GM23338 (cell line): ENCODE measurements around the gene DELE1. TPM values are rescaled to one million over a fixed set of nuclear protein-coding genes. Genes with fewer than 3 reads are reported as not detected.

Experiments
- ATAC-seq: fragments of 200-7000 bp; cut with Tn5 transposase; 3 replicates; pipeline ENCODE4 v1.9.1; 2020
- DNase-seq: peaks from one replicate; pipeline ENCODE4 v3.0.0-alpha.2; 2015; ENCODE audit warnings: low spot score
- H2AFZ ChIP-seq: fragments of 200-600 bp; sonication (generic); 2 replicates; pipeline ENCODE4 v1.8.0; 2016; ENCODE audit warnings: antibody characterized with exemption, mild to moderate bottlenecking, moderate library complexity
- H3F3A ChIP-seq: fragments of 200-600 bp; sonication (generic); replicated peaks from 2 replicates; pipeline ENCODE4 v1.8.0; 2017; ENCODE audit warnings: antibody characterized with exemption, mixed run types, low read depth
- H3K27ac ChIP-seq: fragments of 200-600 bp; sonication (generic); 2 replicates; pipeline ENCODE4 v1.6.1; 2016; ENCODE audit warnings: low read depth
- H3K27me3 ChIP-seq: fragments of 200-600 bp; sonication (generic); 2 replicates; pipeline ENCODE4 v1.8.0; 2016; ENCODE audit warnings: mild to moderate bottlenecking, mixed run types, moderate library complexity; ENCODE audit not compliant: insufficient read depth
- H3K36me3 ChIP-seq: fragments of 200-600 bp; sonication (generic); 2 replicates; pipeline ENCODE4 v1.8.0; 2016; ENCODE audit warnings: mild to moderate bottlenecking; ENCODE audit not compliant: insufficient read depth
- H3K4me1 ChIP-seq: fragments of 200-600 bp; sonication (generic); 2 replicates; pipeline ENCODE4 v1.8.0; 2016; ENCODE audit warnings: mild to moderate bottlenecking, moderate library complexity; ENCODE audit not compliant: insufficient read depth
- H3K4me2 ChIP-seq: fragments of 200-600 bp; sonication (generic); 2 replicates; pipeline ENCODE4 v1.7.1; 2017; ENCODE audit warnings: mixed run types
- H3K4me3 ChIP-seq: fragments of 200-600 bp; sonication (generic); 2 replicates; pipeline ENCODE4 v1.6.1; 2016; ENCODE audit warnings: mixed run types
- H3K79me2 ChIP-seq: fragments of 200-600 bp; sonication (generic); replicated peaks from 2 replicates; pipeline ENCODE4 v1.8.0; 2017; ENCODE audit warnings: mild to moderate bottlenecking; ENCODE audit not compliant: insufficient read depth
- H3K9me2 ChIP-seq: fragments of 200-600 bp; sonication (generic); 2 replicates; pipeline ENCODE4 v1.8.0; 2017; ENCODE audit not compliant: insufficient read depth
- H4K20me1 ChIP-seq: fragments of 200-600 bp; sonication (generic); replicated peaks from 2 replicates; pipeline ENCODE4 v1.8.0; 2017; ENCODE audit warnings: mild to moderate bottlenecking; ENCODE audit not compliant: insufficient read depth
- H3K27ac Mint-ChIP-seq: 2 replicates; pipeline ENCODE4 v1.8.0; 2020; ENCODE audit warnings: inconsistent platforms, mild to moderate bottlenecking, moderate library complexity, mixed read lengths
- H3K27me3 Mint-ChIP-seq: 3 replicates; pipeline ENCODE4 v1.8.0; 2022; ENCODE audit warnings: low read depth, mild to moderate bottlenecking, moderate library complexity, mixed read lengths, inconsistent platforms; ENCODE audit not compliant: insufficient read depth, poor library complexity
- H3K36me3 Mint-ChIP-seq: 3 replicates; pipeline ENCODE4 v1.8.0; 2021; ENCODE audit warnings: low read depth, mild to moderate bottlenecking, inconsistent platforms, moderate library complexity, mixed read lengths
- H3K4me1 Mint-ChIP-seq: 3 replicates; pipeline ENCODE4 v1.8.0; 2020; ENCODE audit warnings: mild to moderate bottlenecking, inconsistent platforms, mixed read lengths
- H3K4me3 Mint-ChIP-seq: 3 replicates; pipeline ENCODE4 v1.8.0; 2021; ENCODE audit warnings: moderate library complexity, mild to moderate bottlenecking, inconsistent platforms, mixed read lengths
- H3K9me3 Mint-ChIP-seq: 3 replicates; pipeline ENCODE4 v1.8.0; 2020; ENCODE audit warnings: moderate library complexity, mild to moderate bottlenecking, inconsistent platforms, mixed read lengths
- CREB1 ChIP-seq: fragments of 250-450 bp; sonication (Bioruptor Pico); IDR thresholded peaks from 2 replicates; pipeline ENCODE4 v1.5.0; 2020; ENCODE audit warnings: low read depth, mild to moderate bottlenecking, moderate library complexity
- EZH2 ChIP-seq: fragments of 200-600 bp; sonication (generic); IDR thresholded peaks from one replicate; pipeline ENCODE4 v1.8.0; 2017; ENCODE audit warnings: antibody characterized with exemption, mild to moderate bottlenecking, low read depth; ENCODE audit not compliant: unreplicated experiment
- EZH2phosphoT487 ChIP-seq: fragments of 200-600 bp; sonication (generic); IDR thresholded peaks from one replicate; pipeline ENCODE4 v1.8.1; 2018; ENCODE audit warnings: antibody characterized with exemption; ENCODE audit not compliant: unreplicated experiment
- JUNB ChIP-seq: IDR thresholded peaks from one replicate; pipeline ENCODE4 v1.6.1; 2016; ENCODE audit warnings: antibody characterized with exemption; ENCODE audit not compliant: unreplicated experiment
- NANOG ChIP-seq: IDR thresholded peaks from 2 replicates; pipeline ENCODE4 v1.6.1; 2016; ENCODE audit warnings: antibody characterized with exemption, borderline replicate concordance
- POLR2AphosphoS5 ChIP-seq: IDR thresholded peaks from 2 replicates; pipeline ENCODE4 v1.6.1; 2016; ENCODE audit warnings: antibody characterized with exemption, low read depth
- STAT1 ChIP-seq: IDR thresholded peaks from one replicate; pipeline ENCODE4 v1.6.1; 2016; ENCODE audit warnings: antibody characterized with exemption; ENCODE audit not compliant: unreplicated experiment
- ZNF114 ChIP-seq: fragments of 250-450 bp; sonication (Bioruptor Pico); IDR thresholded peaks from 2 replicates; pipeline ENCODE4 v1.5.0; 2020; ENCODE audit warnings: mild to moderate bottlenecking, moderate library complexity
- polyA plus RNA-seq: library from polyadenylated mRNA; unstranded; fragments of >200 nt; fragmentation: Nextera tagmentation; extraction: Ambion mirVana; gene quantifications from 2 replicates; pipeline ENCODE4 v1.2.1, GENCODE V29; 2016
- total RNA-seq: library from RNA; depleted of rRNA; stranded (reverse); fragments of >200 nt; shearing (Covaris generic); gene quantifications from 2 replicates; pipeline ENCODE4 v1.2.3, GENCODE V29; 2014
- TF ChIP-seq, protein P1 (sequence below): fragments of 250-450 bp; sonication (Bioruptor Pico); IDR thresholded peaks from 2 replicates; pipeline ENCODE4 v1.5.0; 2020; ENCODE audit warnings: mild to moderate bottlenecking, moderate library complexity
- TF ChIP-seq, protein P2 (sequence below): IDR thresholded peaks from one replicate; pipeline ENCODE4 v1.6.1; 2018; ENCODE audit warnings: antibody characterized with exemption; ENCODE audit not compliant: unreplicated experiment

Gene DELE1
- total and polyA plus RNA-seq, 2 experiments from 2014 or later = 26.9 to 62.2 TPM

DNA sequence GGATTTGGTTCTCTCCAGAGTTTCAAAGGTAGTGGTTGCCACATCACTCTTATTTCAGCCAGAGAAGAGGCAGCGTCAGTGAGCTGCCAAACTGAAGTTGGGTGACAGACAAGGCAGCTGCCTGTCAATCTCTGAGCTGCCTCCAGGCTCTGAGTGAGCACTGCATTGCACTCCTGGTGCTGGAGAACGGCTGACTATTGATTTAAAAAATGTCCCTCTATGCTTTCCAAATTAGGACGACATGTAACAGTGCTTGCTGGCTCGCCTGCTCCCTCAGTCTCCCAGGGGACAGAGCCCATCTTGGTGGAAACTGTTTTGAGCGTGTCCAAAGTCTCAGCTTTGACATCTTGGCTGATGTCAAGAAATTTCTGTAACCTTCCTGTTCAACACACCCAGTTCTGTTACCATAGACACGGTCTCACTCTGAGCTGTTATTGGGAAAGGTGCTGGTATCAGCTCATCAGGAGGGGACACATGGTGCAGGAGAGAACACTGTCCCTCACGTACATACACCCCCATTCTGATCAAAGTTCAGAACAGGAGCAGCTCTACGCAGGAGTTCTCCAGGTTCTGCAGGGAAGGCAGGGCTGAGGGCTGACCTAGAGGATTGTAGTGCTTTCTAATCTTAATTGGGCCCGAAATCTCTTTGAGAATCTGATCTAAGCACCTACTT lies 18.6 kb downstream of the DELE1 start (continued):
- TF ChIP-seq POLR2AphosphoS5 (no peak), CREB1 (CRISPR knock-in tag) (no peak), EZH2 (no peak)
- TF ChIP-seq, protein P1, sequence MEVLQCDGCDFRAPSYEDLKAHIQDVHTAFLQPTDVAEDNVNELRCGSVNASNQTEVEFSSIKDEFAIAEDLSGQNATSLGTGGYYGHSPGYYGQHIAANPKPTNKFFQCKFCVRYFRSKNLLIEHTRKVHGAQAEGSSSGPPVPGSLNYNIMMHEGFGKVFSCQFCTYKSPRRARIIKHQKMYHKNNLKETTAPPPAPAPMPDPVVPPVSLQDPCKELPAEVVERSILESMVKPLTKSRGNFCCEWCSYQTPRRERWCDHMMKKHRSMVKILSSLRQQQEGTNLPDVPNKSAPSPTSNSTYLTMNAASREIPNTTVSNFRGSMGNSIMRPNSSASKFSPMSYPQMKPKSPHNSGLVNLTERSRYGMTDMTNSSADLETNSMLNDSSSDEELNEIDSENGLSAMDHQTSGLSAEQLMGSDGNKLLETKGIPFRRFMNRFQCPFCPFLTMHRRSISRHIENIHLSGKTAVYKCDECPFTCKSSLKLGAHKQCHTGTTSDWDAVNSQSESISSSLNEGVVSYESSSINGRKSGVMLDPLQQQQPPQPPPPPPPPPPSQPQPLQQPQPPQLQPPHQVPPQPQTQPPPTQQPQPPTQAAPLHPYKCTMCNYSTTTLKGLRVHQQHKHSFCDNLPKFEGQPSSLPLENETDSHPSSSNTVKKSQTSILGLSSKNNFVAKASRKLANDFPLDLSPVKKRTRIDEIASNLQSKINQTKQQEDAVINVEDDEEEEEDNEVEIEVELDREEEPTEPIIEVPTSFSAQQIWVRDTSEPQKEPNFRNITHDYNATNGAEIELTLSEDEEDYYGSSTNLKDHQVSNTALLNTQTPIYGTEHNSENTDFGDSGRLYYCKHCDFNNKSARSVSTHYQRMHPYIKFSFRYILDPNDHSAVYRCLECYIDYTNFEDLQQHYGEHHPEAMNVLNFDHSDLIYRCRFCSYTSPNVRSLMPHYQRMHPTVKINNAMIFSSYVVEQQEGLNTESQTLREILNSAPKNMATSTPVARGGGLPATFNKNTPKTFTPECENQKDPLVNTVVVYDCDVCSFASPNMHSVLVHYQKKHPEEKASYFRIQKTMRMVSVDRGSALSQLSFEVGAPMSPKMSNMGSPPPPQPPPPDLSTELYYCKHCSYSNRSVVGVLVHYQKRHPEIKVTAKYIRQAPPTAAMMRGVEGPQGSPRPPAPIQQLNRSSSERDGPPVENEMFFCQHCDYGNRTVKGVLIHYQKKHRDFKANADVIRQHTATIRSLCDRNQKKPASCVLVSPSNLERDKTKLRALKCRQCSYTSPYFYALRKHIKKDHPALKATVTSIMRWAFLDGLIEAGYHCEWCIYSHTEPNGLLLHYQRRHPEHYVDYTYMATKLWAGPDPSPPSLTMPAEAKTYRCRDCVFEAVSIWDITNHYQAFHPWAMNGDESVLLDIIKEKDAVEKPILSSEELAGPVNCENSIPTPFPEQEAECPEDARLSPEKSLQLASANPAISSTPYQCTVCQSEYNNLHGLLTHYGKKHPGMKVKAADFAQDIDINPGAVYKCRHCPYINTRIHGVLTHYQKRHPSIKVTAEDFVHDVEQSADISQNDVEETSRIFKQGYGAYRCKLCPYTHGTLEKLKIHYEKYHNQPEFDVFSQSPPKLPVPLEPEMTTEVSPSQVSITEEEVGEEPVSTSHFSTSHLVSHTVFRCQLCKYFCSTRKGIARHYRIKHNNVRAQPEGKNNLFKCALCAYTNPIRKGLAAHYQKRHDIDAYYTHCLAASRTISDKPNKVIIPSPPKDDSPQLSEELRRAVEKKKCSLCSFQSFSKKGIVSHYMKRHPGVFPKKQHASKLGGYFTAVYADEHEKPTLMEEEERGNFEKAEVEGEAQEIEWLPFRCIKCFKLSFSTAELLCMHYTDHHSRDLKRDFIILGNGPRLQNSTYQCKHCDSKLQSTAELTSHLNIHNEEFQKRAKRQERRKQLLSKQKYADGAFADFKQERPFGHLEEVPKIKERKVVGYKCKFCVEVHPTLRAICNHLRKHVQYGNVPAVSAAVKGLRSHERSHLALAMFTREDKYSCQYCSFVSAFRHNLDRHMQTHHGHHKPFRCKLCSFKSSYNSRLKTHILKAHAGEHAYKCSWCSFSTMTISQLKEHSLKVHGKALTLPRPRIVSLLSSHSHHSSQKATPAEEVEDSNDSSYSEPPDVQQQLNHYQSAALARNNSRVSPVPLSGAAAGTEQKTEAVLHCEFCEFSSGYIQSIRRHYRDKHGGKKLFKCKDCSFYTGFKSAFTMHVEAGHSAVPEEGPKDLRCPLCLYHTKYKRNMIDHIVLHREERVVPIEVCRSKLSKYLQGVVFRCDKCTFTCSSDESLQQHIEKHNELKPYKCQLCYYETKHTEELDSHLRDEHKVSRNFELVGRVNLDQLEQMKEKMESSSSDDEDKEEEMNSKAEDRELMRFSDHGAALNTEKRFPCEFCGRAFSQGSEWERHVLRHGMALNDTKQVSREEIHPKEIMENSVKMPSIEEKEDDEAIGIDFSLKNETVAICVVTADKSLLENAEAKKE = no peak

DNA sequence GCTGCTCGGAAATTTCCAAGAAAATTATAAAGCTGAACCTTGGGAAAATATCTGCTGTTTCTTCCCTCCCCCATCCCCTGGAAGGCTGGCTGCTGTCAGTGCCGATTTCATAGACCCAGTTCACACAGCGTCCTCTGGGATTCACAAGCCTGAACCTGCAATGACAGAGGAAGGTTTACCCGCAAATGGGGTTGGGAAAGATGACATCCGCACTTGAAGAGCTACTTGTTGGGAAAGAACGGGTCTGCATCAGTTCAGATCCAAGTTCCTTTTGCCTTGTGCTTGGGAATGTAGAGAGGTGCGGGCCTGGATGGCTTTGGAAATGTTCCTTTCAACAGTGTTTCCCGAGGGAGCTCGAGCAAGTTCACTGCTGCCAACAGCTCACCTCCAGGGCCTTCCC lies 20.4 kb downstream of the DELE1 start:
- Mint-ChIP-seq H3K4me3 (no peak overlapping the region), H3K27me3 (peaks cover 6% of the 10 kb centered on the region), H3K4me1 (peaks cover 26% of the 10 kb centered on the region), H3K27ac (no peak overlapping the region), H3K9me3 (no peaks in the 10 kb centered on the region), H3K36me3 (peaks cover 12% of the 10 kb centered on the region; the same call in 2 of the 3 replicates)
- Histone ChIP-seq H3F3A (peaks cover 10% of the 10 kb centered on the region; the same call in 1 of the 2 replicates), H4K20me1 (no peaks in the 10 kb centered on the region), H3K4me1 (peaks cover 12% of the 10 kb centered on the region; the same call in 1 of the 2 replicates), H2AFZ (no peak overlapping the region), H3K4me2 (no peak overlapping the region), H3K4me3 (no peak overlapping the region), H3K79me2 (no peaks in the 10 kb centered on the region), H3K36me3 (0 out of 2 replicates have a peak, but pooled peaks cover 5% of the 10 kb centered on the region), H3K27ac (no peak overlapping the region), H3K27me3 (no peaks in the 10 kb centered on the region), H3K9me2 (no peaks in the 10 kb centered on the region)
- TF ChIP-seq NANOG (no peak), EZH2phosphoT487 (no peak), STAT1 (no peak), ZNF114 (no peak), JUNB (no peak), POLR2AphosphoS5 (no peak)
- TF ChIP-seq, protein P2, sequence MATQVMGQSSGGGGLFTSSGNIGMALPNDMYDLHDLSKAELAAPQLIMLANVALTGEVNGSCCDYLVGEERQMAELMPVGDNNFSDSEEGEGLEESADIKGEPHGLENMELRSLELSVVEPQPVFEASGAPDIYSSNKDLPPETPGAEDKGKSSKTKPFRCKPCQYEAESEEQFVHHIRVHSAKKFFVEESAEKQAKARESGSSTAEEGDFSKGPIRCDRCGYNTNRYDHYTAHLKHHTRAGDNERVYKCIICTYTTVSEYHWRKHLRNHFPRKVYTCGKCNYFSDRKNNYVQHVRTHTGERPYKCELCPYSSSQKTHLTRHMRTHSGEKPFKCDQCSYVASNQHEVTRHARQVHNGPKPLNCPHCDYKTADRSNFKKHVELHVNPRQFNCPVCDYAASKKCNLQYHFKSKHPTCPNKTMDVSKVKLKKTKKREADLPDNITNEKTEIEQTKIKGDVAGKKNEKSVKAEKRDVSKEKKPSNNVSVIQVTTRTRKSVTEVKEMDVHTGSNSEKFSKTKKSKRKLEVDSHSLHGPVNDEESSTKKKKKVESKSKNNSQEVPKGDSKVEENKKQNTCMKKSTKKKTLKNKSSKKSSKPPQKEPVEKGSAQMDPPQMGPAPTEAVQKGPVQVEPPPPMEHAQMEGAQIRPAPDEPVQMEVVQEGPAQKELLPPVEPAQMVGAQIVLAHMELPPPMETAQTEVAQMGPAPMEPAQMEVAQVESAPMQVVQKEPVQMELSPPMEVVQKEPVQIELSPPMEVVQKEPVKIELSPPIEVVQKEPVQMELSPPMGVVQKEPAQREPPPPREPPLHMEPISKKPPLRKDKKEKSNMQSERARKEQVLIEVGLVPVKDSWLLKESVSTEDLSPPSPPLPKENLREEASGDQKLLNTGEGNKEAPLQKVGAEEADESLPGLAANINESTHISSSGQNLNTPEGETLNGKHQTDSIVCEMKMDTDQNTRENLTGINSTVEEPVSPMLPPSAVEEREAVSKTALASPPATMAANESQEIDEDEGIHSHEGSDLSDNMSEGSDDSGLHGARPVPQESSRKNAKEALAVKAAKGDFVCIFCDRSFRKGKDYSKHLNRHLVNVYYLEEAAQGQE = no peak
- DNase-seq = no peak
- no peak for ATAC-seq
